GM19025 (cell line): Measurements from ENCODE around the gene FXYD4.
"Not testable (repeated sequence)": the region's sequence is repeated elsewhere in the genome, so short reads cannot be mapped to it uniquely, and the experiment has no call there.

Source experiments
- ATAC-seq: cut with Tn5 transposase; IDR thresholded peaks from one replicate; pipeline ENCODE4 v1.9.1; 2021; ENCODE audit warnings: mild to moderate bottlenecking, low read depth, moderate library complexity; ENCODE audit not compliant: unreplicated experiment

FXYD4 gene

GRCh38 chr10:43410345-43410744, 38.9 kb downstream of the FXYD4 start:
- no peak for ATAC-seq

GRCh38 chr10:43411536-43411935, 40.1 kb downstream of the FXYD4 start:
- ATAC-seq, result no peak

GRCh38 chr10:43415544-43415943, 44.1 kb downstream of the FXYD4 start:
- ATAC-seq, result no peak

- no peak for ATAC-seq
Observed at GRCh38 chr10:43417950-43418768, 46.7 kb downstream of the FXYD4 start.

GRCh38 chr10:43419997-43420368, 48.5 kb downstream of the FXYD4 start:
- peak; percentile 14 for ATAC-seq

- peak; percentile 88 for ATAC-seq
Observed at GRCh38 chr10:43420369-43421200, 49.1 kb downstream of the FXYD4 start.

GRCh38 chr10:43421201-43421507, 49.7 kb downstream of the FXYD4 start:
- no peak for ATAC-seq

- ATAC-seq, result no peak
Observed at GRCh38 chr10:43421519-43421918, 50.1 kb downstream of the FXYD4 start.

GRCh38 chr10:43421944-43422343, 50.5 kb downstream of the FXYD4 start:
- not testable (repeated sequence) for ATAC-seq

GRCh38 chr10:43424416-43424815, 53.0 kb downstream of the FXYD4 start:
- no peak for ATAC-seq
